ENCODE measurements around the gene USO1. TPM values are rescaled to one million over a fixed set of nuclear protein-coding genes. Genes with fewer than 3 reads are reported as not detected.
"Not testable (repeated sequence)": the region's sequence is repeated elsewhere in the genome, so short reads cannot be mapped to it uniquely, and the experiment has no call there.

The USO1 gene
- total RNA-seq, 1 donor from 2014 or later, result 48.5 TPM

DNA sequence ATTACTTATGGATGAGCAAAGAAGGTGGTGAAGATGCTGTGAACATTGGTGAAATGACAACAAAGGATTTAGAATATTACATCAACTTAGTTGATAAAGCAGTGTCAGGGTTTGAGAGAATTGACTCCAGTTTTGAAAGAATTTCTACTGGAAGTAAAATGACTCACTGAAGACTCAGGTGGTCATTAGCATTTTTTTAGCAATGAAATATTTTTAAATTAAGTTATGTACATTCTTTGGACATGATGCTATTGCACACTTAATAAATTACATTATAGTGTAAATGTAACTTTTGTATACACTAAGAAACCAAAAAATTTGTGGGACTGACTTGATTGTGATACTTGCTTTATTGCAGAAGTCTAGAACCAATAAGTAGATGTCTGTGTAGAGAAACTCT lies 56.9 kb downstream of the USO1 start:
- Mint-ChIP-seq H3K9me3 (ENCODE audit: unreplicated experiment) (no peaks in the 10 kb centered on the region), H3K27me3 (ENCODE audit: unreplicated experiment) (no peaks in the 10 kb centered on the region), H3K4me1 (ENCODE audit: unreplicated experiment) (no peaks in the 10 kb centered on the region), H3K4me3 (ENCODE audit: unreplicated experiment) (no peak overlapping the region), H3K36me3 (ENCODE audit: low read depth, unreplicated experiment) (peaks cover 11% of the 10 kb centered on the region), H3K27ac (ENCODE audit: unreplicated experiment) (no peak overlapping the region)
- no peak for DNase-seq (ENCODE audit: low spot score)
- TF ChIP-seq CTCF (IDR thresholded peaks at IDR 0.05; ENCODE audit: unreplicated experiment), result no peak

- Mint-ChIP-seq H3K36me3 (ENCODE audit: low read depth, unreplicated experiment) (no peaks in the 10 kb centered on the region), H3K9me3 (ENCODE audit: unreplicated experiment) (no peaks in the 10 kb centered on the region), H3K27ac (ENCODE audit: unreplicated experiment) (no peak overlapping the region), H3K4me3 (ENCODE audit: unreplicated experiment) (no peak overlapping the region), H3K4me1 (ENCODE audit: unreplicated experiment) (no peaks in the 10 kb centered on the region), H3K27me3 (ENCODE audit: unreplicated experiment) (no peaks in the 10 kb centered on the region)
- DNase-seq (ENCODE audit: low spot score), result no peak
- no peak for TF ChIP-seq CTCF (IDR thresholded peaks at IDR 0.05; ENCODE audit: unreplicated experiment)
Measured at GRCh38 chr4:75786526-75786925, 62.1 kb downstream of the USO1 start.

DNA sequence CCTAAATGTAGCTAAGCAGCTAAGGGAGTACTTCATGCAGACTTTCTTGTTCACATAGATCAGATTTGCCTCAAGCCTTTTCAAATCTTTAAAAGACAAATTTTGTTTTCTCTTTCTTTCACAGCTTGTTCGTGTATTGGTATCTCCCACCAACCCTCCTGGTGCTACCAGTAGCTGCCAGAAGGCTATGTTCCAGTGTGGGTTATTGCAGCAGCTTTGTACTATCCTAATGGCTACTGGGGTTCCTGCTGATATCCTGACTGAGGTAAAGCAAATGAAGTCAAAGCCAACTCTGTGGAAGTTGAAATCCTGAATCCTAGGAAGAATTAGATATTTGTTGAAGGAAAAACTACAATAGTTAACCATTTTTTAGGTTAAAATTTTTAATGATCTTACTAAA lies 62.6 kb downstream of the USO1 start:
- no peak overlapping the region for H3K27ac Mint-ChIP-seq (ENCODE audit: unreplicated experiment)
- H3K36me3 Mint-ChIP-seq (ENCODE audit: low read depth, unreplicated experiment), result no peaks in the 10 kb centered on the region
- no peaks in the 10 kb centered on the region for H3K4me1 Mint-ChIP-seq (ENCODE audit: unreplicated experiment)
- no peak for DNase-seq (ENCODE audit: low spot score)
- no peak for TF ChIP-seq CTCF (IDR thresholded peaks at IDR 0.05; ENCODE audit: unreplicated experiment)
- H3K9me3 Mint-ChIP-seq (ENCODE audit: unreplicated experiment), result no peaks in the 10 kb centered on the region
- H3K27me3 Mint-ChIP-seq (ENCODE audit: unreplicated experiment), result no peaks in the 10 kb centered on the region
- no peak overlapping the region for H3K4me3 Mint-ChIP-seq (ENCODE audit: unreplicated experiment)

GRCh38 chr4:75790024-75790423 lies 65.6 kb downstream of the USO1 start:
- TF ChIP-seq CTCF (IDR thresholded peaks at IDR 0.05; ENCODE audit: unreplicated experiment), result no peak
- no peaks in the 10 kb centered on the region for H3K27me3 Mint-ChIP-seq (ENCODE audit: unreplicated experiment)
- H3K36me3 Mint-ChIP-seq (ENCODE audit: low read depth, unreplicated experiment), result peaks cover 4% of the 10 kb centered on the region
- H3K27ac Mint-ChIP-seq (ENCODE audit: unreplicated experiment), result no peak overlapping the region
- no peaks in the 10 kb centered on the region for H3K4me1 Mint-ChIP-seq (ENCODE audit: unreplicated experiment)
- no peaks in the 10 kb centered on the region for H3K9me3 Mint-ChIP-seq (ENCODE audit: unreplicated experiment)
- DNase-seq (ENCODE audit: low spot score), result no peak
- no peak overlapping the region for H3K4me3 Mint-ChIP-seq (ENCODE audit: unreplicated experiment)

DNA sequence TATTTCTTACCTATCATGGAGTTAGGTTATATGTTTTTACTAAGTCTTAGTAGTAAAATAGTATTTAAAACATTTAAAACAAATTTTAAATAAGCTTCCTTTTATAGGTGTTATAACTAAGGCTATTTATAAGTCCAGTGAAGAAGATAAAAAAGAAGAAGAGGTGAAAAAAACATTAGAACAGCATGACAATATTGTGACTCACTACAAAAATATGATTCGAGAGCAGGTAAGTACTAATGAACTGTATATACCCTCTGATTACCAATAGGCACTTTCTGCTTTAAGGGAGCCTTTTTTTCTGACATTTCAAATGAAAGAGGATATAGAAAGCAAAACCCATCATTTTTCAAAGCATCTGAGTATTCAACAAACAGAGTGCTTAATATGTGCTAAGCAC lies 76.6 kb downstream of the USO1 start:
- Mint-ChIP-seq H3K27me3 (ENCODE audit: unreplicated experiment) (no peaks in the 10 kb centered on the region), H3K27ac (ENCODE audit: unreplicated experiment) (no peak overlapping the region), H3K36me3 (ENCODE audit: low read depth, unreplicated experiment) (peaks cover 4% of the 10 kb centered on the region), H3K4me3 (ENCODE audit: unreplicated experiment) (no peak overlapping the region), H3K4me1 (ENCODE audit: unreplicated experiment) (no peaks in the 10 kb centered on the region), H3K9me3 (ENCODE audit: unreplicated experiment) (no peaks in the 10 kb centered on the region)
- TF ChIP-seq CTCF (IDR thresholded peaks at IDR 0.05; ENCODE audit: unreplicated experiment), result no peak
- no peak for DNase-seq (ENCODE audit: low spot score)

GRCh38 chr4:75806035-75806434 lies 81.7 kb downstream of the USO1 start:
- H3K9me3 Mint-ChIP-seq (ENCODE audit: unreplicated experiment); H3K4me3 Mint-ChIP-seq (ENCODE audit: unreplicated experiment); H3K27ac Mint-ChIP-seq (ENCODE audit: unreplicated experiment); DNase-seq (ENCODE audit: low spot score); H3K27me3 Mint-ChIP-seq (ENCODE audit: unreplicated experiment): not testable (repeated sequence)
- peaks cover 10% of the 10 kb centered on the region for H3K4me1 Mint-ChIP-seq (ENCODE audit: unreplicated experiment)
- H3K36me3 Mint-ChIP-seq (ENCODE audit: low read depth, unreplicated experiment), result peaks cover 15% of the 10 kb centered on the region

Measured in endothelial cell (in vitro differentiated cells).